CD4-positive, alpha-beta memory T cell (primary cell): ENCODE measurements around the gene RAB27A. TPM values are rescaled to one million over a fixed set of nuclear protein-coding genes. Genes with fewer than 3 reads are reported as not detected.
A peak's percentile ranks its signal among the peaks of the same experiment; 100 is the strongest.

Source experiments
- CTCF ChIA-PET: fragments of 350-600 bp; sonication (Branson Sonifier 250); formaldehyde crosslinking; loops from one replicate; lab custom pipeline; 2021; ENCODE audit warnings: inconsistent platforms; ENCODE audit not compliant: partially characterized antibody; lab: Charles Lee
- POLR2A ChIA-PET: fragments of 350-600 bp; sonication (Branson Sonifier 250); formaldehyde crosslinking; loops from one replicate; lab custom pipeline; 2021; ENCODE audit not compliant: partially characterized antibody; lab: Charles Lee
- DNase-seq, 5 donors: peaks; one replicate each; pipeline versions ENCODE4 v3.0.0 to v3.0.0-alpha.2; 2020 to 2022; ENCODE audit warnings: mixed read lengths in 1 of 5
- H3K27ac ChIP-seq: one replicate; pipeline ENCODE4 v1.7.0; 2013; ENCODE audit warnings: low read depth, low read length
- H3K27me3 ChIP-seq: 2 replicates; pipeline ENCODE4 v1.7.0; 2013; ENCODE audit warnings: mild to moderate bottlenecking, low read length, moderate library complexity; ENCODE audit not compliant: insufficient read depth
- H3K36me3 ChIP-seq: 2 replicates; pipeline ENCODE4 v1.7.0; 2013; ENCODE audit warnings: mild to moderate bottlenecking, low read length, moderate library complexity; ENCODE audit not compliant: insufficient read depth
- H3K4me1 ChIP-seq: 2 replicates; pipeline ENCODE4 v1.7.0; 2013; ENCODE audit warnings: mild to moderate bottlenecking, low read length, moderate library complexity; ENCODE audit not compliant: insufficient read depth
- H3K4me3 ChIP-seq, 2 donors: one replicate each; pipeline ENCODE4 v1.7.0; 2013; ENCODE audit warnings: low read length in 2 of 2, mild to moderate bottlenecking in 1 of 2
- H3K9me3 ChIP-seq, 2 donors: one replicate each; pipeline ENCODE4 v1.7.0; 2013; ENCODE audit warnings: low read length in 2 of 2, control low read depth in 1 of 2; ENCODE audit not compliant: control insufficient read depth in 1 of 2
- H3K27ac Mint-ChIP-seq, 7 donors: one replicate each; pipeline ENCODE4 v1.8.0; 2020 to 2021; ENCODE audit warnings: mixed read lengths in 7 of 7, mild to moderate bottlenecking in 6 of 7, inconsistent platforms in 3 of 7, moderate library complexity in 3 of 7
- H3K27me3 Mint-ChIP-seq, 2 donors: one replicate each; pipeline ENCODE4 v1.8.0; 2020 to 2021; ENCODE audit warnings: mixed read lengths in 2 of 2
- H3K36me3 Mint-ChIP-seq, 2 donors: one replicate each; pipeline ENCODE4 v1.8.0; 2020 to 2021; ENCODE audit warnings: mixed read lengths in 2 of 2, inconsistent platforms in 1 of 2, mild to moderate bottlenecking in 1 of 2
- H3K4me1 Mint-ChIP-seq, 4 donors: one replicate each; pipeline ENCODE4 v1.8.0; 2020 to 2021; ENCODE audit warnings: mixed read lengths in 4 of 4, mild to moderate bottlenecking in 1 of 4
- H3K4me3 Mint-ChIP-seq, 8 donors: one replicate each; pipeline ENCODE4 v1.8.0; 2020 to 2021; ENCODE audit warnings: mixed read lengths in 8 of 8, mild to moderate bottlenecking in 7 of 8, moderate library complexity in 6 of 8, inconsistent platforms in 3 of 8
- H3K9me3 Mint-ChIP-seq, 8 donors: one replicate each; pipeline ENCODE4 v1.8.0; 2020 to 2021; ENCODE audit warnings: mixed read lengths in 8 of 8, mild to moderate bottlenecking in 5 of 8, inconsistent platforms in 3 of 8, moderate library complexity in 1 of 8
- intact Hi-C: fragments of 100-400 bp; cut with micrococcal nuclease; formaldehyde crosslinking; loops from one replicate; pipeline ENCODE4 v1.15.1; 2023
- polyA plus RNA-seq, 2 donors: library from polyadenylated mRNA; unstranded; fragments of 300-500 nt; fragmentation: Illumina TruSeq; gene quantifications; one replicate each; pipeline ENCODE4 v1.2.3, GENCODE V29; 2021
- total RNA-seq, 2 experiments: library from RNA; stranded (reverse); gene quantifications; one replicate each; pipeline ENCODE4 v1.2.3, GENCODE V29; 2021

Gene RAB27A
- total and polyA plus RNA-seq, 4 experiments from 2014 or later, result 44.6 to 55.7 (median 52.3) TPM

- H3K27ac ChIP-seq, result no peak overlapping the region
- no peaks in the 10 kb centered on the region for H3K9me3 Mint-ChIP-seq
- CTCF ChIA-PET, result interaction anchor here (0.8 to 1.5 kb wide), 7 partner anchors 9 to 51 kb away, joined by 3 to 9 read pairs (median 4); no protein-coding TSS in a partner anchor
- peaks cover 29 to 71% (median 47%) of the 10 kb centered on the region in 4 donors for H3K4me1 Mint-ChIP-seq
- peaks cover 12 to 13% of the 10 kb centered on the region in 2 donors for H3K36me3 Mint-ChIP-seq
- no peak overlapping the region for H3K4me3 ChIP-seq
- peak overlapping the region in 5 of 7 donors; percentile 38 to 80 (median 58) for H3K27ac Mint-ChIP-seq
- no peak for DNase-seq
- no peaks in the 10 kb centered on the region for H3K27me3 ChIP-seq
- H3K36me3 ChIP-seq, result no peaks in the 10 kb centered on the region
- H3K9me3 ChIP-seq, result no peaks in the 10 kb centered on the region
- no peaks in the 10 kb centered on the region for H3K27me3 Mint-ChIP-seq
- peak overlapping the region in 4 of 8 donors; percentile 14 to 71 (median 60) for H3K4me3 Mint-ChIP-seq
- peaks cover 35% of the 10 kb centered on the region for H3K4me1 ChIP-seq
- POLR2A ChIA-PET, result interaction anchor here (0.6 to 1.5 kb wide), 4 partner anchors 9 to 43 kb away, joined by 3 to 6 read pairs (median 4); no protein-coding TSS in a partner anchor
- intact Hi-C loops, result no loop called here
Observed at GRCh38 chr15:55240125-55240760, 49.4 kb downstream of the RAB27A start.

DNA sequence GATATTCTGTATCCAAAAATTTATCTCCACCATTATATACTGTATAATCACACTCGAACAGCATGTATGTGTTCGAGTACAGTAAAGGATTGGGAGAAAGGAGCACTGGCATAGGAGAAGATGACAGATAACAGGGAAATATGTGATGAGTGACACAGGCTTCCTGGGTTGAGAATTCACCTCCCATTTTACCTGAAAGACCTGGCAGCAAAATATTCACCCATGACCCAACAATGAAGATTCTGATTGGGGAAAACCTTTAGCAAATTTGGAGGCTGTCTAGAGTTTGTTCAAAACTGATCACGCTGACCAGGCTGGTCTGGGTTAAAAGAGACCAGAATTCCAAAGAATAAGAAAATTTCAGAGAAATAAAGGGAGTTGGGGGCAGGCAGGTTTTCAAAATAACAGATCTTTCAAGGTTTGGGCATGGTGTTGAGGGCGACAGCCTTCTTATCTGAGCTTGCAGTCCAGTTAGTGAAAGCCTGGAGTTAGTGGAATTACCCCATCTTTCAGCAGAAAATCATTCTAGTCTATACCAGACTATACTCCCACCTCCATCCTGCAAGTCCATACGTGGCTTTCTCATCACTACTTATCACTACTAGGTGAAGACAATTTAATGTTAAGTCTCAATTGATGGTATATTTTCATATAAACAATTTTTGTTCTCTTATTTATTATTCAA is 50.0 kb downstream of the RAB27A start:
- Histone ChIP-seq H3K27ac (no peak overlapping the region), H3K27me3 (no peaks in the 10 kb centered on the region), H3K36me3 (no peaks in the 10 kb centered on the region), H3K9me3 (no peaks in the 10 kb centered on the region), H3K4me3 (no peak overlapping the region), H3K4me1 (peaks cover 35% of the 10 kb centered on the region)
- POLR2A ChIA-PET, result interaction anchor here (1.5 kb wide), 1 partner anchor 28 kb away, joined by 6 read pairs; no protein-coding TSS in a partner anchor
- H3K36me3 Mint-ChIP-seq, result peaks cover 10 to 15% of the 10 kb centered on the region in 2 donors
- intact Hi-C loops, result no loop called here
- no peaks in the 10 kb centered on the region for H3K9me3 Mint-ChIP-seq
- no peaks in the 10 kb centered on the region for H3K27me3 Mint-ChIP-seq
- CTCF ChIA-PET, result interaction anchor here (1.5 kb wide), 2 partner anchors 9 to 11 kb away, joined by 3 to 6 read pairs; no protein-coding TSS in a partner anchor
- DNase-seq, result no peak
- H3K4me3 Mint-ChIP-seq, result peak overlapping the region in 1 of 8 donors; percentile 9
- H3K4me1 Mint-ChIP-seq, result peaks cover 27 to 65% (median 41%) of the 10 kb centered on the region in 4 donors
- H3K27ac Mint-ChIP-seq, result peak overlapping the region in 2 of 7 donors; percentile 38 to 64

GRCh38 chr15:55238877-55239276 is 50.7 kb downstream of the RAB27A start:
- H3K27me3 ChIP-seq, result no peaks in the 10 kb centered on the region
- H3K4me1 ChIP-seq, result peaks cover 35% of the 10 kb centered on the region
- H3K36me3 ChIP-seq, result no peaks in the 10 kb centered on the region
- no peaks in the 10 kb centered on the region for H3K9me3 ChIP-seq
- no peaks in the 10 kb centered on the region for H3K9me3 Mint-ChIP-seq
- POLR2A ChIA-PET, result no interaction called here
- DNase-seq, result no peak
- intact Hi-C loops, result no loop called here
- no peak overlapping the region for H3K4me3 Mint-ChIP-seq
- H3K36me3 Mint-ChIP-seq, result peaks cover 17 to 22% of the 10 kb centered on the region in 2 donors
- CTCF ChIA-PET, result interaction anchor here (1.5 kb wide), 1 partner anchor 10 kb away, joined by 3 read pairs; no protein-coding TSS in a partner anchor
- H3K27me3 Mint-ChIP-seq, result no peaks in the 10 kb centered on the region
- no peak overlapping the region for H3K27ac Mint-ChIP-seq
- H3K27ac ChIP-seq, result no peak overlapping the region
- no peak overlapping the region for H3K4me3 ChIP-seq
- H3K4me1 Mint-ChIP-seq, result peaks cover 27 to 62% (median 44%) of the 10 kb centered on the region in 4 donors

GRCh38 chr15:55237219-55238130 is 52.1 kb downstream of the RAB27A start:
- Histone ChIP-seq H3K27me3 (no peaks in the 10 kb centered on the region), H3K36me3 (no peaks in the 10 kb centered on the region), H3K4me1 (peaks cover 35% of the 10 kb centered on the region), H3K4me3 (no peak overlapping the region), H3K27ac (no peak overlapping the region), H3K9me3 (no peaks in the 10 kb centered on the region)
- CTCF ChIA-PET, result interaction anchor here (1.0 to 1.7 kb wide), 2 partner anchors 19 to 54 kb away, joined by 4 to 8 read pairs; no protein-coding TSS in a partner anchor
- peaks cover 23 to 52% (median 40%) of the 10 kb centered on the region in 4 donors for H3K4me1 Mint-ChIP-seq
- H3K9me3 Mint-ChIP-seq, result no peaks in the 10 kb centered on the region
- intact Hi-C loops, result no loop called here
- no peaks in the 10 kb centered on the region for H3K27me3 Mint-ChIP-seq
- H3K27ac Mint-ChIP-seq, result peak overlapping the region in 1 of 7 donors; percentile 42
- no peak overlapping the region for H3K4me3 Mint-ChIP-seq
- POLR2A ChIA-PET, result no interaction called here
- H3K36me3 Mint-ChIP-seq, result peaks cover 21 to 27% of the 10 kb centered on the region in 2 donors
- DNase-seq, result no peak

DNA sequence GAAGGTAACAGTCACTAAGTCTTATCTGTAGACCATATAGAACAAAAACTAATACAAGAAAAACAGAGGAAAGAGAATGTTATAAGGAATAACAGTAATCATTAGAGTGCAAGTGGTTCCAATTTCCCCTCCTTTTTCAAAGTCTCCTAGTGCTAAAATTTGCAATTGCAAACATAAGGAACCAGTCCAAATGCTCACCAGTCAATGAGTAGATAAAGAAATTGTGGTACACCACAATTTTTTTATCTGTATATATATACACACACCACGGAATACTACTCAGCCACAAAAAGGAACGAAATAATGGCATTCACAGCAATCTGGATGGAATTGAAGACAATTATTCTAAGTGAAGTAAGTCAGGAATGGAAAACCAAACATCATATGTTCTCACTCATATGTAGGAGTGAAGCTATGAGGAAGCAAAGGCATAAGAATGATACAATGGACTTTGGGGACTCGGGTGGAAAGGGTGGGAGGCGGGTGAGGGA is 54.0 kb downstream of the RAB27A start:
- H3K27ac Mint-ChIP-seq, result peak overlapping the region in 1 of 7 donors; percentile 9
- no peaks in the 10 kb centered on the region for H3K9me3 ChIP-seq
- CTCF ChIA-PET, result interaction anchor here (0.6 to 1.0 kb wide), 2 partner anchors 15 to 18 kb away, joined by 3 read pairs; no protein-coding TSS in a partner anchor

DNA sequence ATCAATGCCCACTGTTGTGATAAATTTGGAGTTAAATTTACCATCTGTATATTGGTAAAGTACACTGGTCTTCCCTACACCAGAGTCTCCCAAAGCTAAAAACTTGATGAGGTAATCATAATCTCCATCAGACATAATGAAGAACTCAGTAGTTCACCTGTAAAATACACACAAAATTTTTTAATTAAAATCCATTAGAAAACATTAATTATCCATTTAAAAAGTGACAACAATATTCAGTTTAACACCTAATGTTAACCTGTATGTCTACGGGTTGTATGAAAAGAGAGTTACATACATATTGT is 54.9 kb downstream of the RAB27A start:
- POLR2A ChIA-PET, result interaction anchor here (1.0 kb wide), 1 partner anchor 33 kb away, joined by 4 read pairs; no protein-coding TSS in a partner anchor
- Mint-ChIP-seq H3K27ac (peak overlapping the region in 1 of 7 donors; percentile 6), H3K36me3 (peaks cover 33 to 34% of the 10 kb centered on the region in 2 donors), H3K4me3 (no peak overlapping the region), H3K4me1 (peaks cover 21 to 46% (median 35%) of the 10 kb centered on the region in 4 donors), H3K9me3 (no peaks in the 10 kb centered on the region), H3K27me3 (no peaks in the 10 kb centered on the region)
- DNase-seq, result no peak
- H3K4me3 ChIP-seq, result no peak overlapping the region
- H3K36me3 ChIP-seq, result no peaks in the 10 kb centered on the region
- H3K27me3 ChIP-seq, result no peaks in the 10 kb centered on the region
- no peaks in the 10 kb centered on the region for H3K9me3 ChIP-seq
- no peak overlapping the region for H3K27ac ChIP-seq
- peaks cover 24% of the 10 kb centered on the region for H3K4me1 ChIP-seq
- CTCF ChIA-PET, result interaction anchor here (1.0 kb wide), 1 partner anchor 14 kb away, joined by 3 read pairs; no protein-coding TSS in a partner anchor
- intact Hi-C loops, result no loop called here

More for the DNA sequence above, 54.0 kb downstream of the RAB27A start:
- Histone ChIP-seq H3K27ac (no peak overlapping the region), H3K27me3 (no peaks in the 10 kb centered on the region), H3K36me3 (no peaks in the 10 kb centered on the region), H3K4me1 (peaks cover 27% of the 10 kb centered on the region), H3K4me3 (no peak overlapping the region)
- H3K36me3 Mint-ChIP-seq, result peaks cover 28 to 34% of the 10 kb centered on the region in 2 donors
- intact Hi-C loops, result no loop called here
- H3K4me1 Mint-ChIP-seq, result peaks cover 19 to 46% (median 36%) of the 10 kb centered on the region in 4 donors
- DNase-seq, result no peak
- POLR2A ChIA-PET, result interaction anchor here (1.0 kb wide), 1 partner anchor 32 kb away, joined by 4 read pairs; no protein-coding TSS in a partner anchor
- no peak overlapping the region for H3K4me3 Mint-ChIP-seq
- H3K27me3 Mint-ChIP-seq, result no peaks in the 10 kb centered on the region
- no peaks in the 10 kb centered on the region for H3K9me3 Mint-ChIP-seq
